HG03432 (cell line): ENCODE data around the gene SLC1A7.

Experiments used
- ATAC-seq: cut with Tn5 transposase; IDR thresholded peaks from one replicate; pipeline ENCODE4 v1.9.1; 2021; ENCODE audit warnings: mild to moderate bottlenecking, moderate library complexity; ENCODE audit not compliant: unreplicated experiment

SLC1A7 gene

DNA sequence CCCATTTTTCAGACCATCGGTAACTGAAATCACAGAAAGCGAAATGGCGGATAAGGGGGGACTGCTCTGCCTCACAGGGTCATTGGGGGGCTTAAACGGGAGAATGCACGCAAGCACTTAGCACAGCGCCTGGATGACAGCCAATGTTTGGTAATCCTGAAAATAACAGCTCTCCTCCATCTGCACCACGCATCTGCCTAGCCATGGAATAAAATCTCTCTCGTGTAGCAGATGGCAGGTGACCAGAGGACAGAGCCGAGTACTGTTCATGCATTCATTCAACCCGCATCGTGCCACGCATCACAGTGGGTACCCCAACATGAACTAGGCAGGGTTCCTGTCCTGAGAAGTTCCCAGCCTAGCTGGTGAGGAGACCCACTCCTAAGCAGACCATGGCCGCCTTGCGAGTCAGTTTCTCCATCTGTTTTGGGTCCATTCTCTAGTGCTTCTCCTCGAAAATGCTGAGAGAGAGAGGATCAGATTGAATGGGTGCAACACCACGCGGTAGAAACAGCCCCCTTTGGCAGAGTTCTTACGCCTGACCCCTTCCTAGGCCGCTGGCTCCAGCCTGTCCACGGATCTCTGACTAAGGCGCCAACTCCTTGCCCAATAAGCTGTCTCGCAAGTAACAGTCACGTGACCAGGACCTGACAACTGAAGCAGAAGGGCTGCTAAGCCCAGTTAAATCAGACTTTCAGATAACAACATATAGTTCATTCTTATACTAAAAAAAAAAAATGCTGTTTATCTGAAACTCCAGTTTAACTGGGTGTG lies 7.3 kb downstream of the SLC1A7 start:
- ATAC-seq: no peak

DNA sequence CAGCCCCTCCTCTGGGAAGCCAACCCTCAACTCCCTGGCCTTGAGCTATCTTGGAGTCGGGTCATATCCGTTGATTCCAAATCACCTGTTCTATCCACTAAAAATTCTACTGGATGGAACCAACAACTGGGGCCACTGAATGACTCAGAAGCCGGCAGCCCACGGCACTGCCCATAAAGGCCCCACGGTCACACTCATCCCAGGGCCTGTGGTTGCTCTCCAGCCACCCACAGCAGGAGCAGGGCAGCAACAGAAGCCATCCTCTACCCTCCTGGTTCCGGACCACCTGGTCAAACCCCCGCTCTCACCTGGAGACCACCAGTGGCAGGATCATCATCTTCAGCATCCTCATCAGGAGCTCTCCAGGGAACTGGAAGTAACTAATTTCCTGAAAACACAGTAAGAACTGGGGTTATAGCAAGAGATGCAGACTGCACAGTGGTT lies 8.4 kb downstream of the SLC1A7 start:
- no peak for ATAC-seq

DNA sequence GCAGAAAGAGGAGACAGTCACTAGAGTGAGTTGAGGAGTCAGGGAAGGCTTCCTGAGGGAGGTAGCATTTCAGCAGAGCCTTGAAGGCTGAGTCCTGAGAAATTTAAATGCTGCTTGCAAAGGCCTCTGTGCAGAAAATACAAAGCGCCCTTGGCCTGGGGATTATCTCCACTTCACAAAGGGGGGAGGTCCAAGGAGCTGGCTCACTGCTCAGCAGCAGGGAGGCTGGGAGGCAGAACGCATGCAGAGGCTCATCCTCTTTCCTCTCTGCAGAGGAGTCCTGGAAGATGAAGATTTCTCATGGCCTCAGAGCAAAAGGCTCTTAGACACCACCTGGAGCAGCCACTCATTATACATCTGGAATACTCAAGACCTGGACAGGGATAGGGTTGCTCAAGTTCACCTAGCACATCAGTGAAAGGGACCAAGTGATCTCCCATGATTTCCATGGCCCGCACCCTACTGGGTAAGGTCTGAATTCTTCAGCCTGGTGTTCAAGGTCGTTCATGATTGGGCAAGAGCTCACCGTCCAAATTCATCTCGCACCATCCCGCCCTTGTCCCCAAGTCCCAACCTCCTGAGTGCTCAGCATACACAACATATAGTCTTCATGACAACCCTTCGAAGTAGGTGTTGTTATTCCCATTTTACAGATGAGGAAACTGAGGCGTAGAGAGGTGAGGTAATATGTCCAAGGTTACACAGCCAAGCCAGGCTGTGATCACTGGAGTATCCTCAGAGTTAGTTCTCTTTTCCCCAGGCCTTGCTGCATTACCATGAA lies 9.0 kb downstream of the SLC1A7 start:
- ATAC-seq: no peak

DNA sequence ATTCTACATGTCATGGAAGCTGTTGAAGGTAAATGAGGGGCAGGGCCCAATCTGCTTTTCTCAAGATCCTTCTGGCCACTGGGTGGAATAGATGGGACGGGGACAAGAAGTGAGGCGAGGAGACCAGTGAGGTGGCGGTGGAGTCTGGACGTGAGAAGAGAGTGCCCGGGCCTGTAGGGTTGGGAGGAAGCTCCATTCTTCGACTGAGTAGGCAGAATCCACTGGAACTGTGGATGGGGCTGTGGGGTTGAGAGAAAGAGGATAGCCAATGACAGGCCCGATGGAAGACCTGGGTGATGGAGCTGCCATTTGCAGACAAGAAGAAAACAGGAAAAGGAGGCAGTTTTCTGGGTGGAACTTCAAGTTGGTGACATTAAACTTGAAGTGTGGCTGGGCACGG lies 10.3 kb downstream of the SLC1A7 start:
- no peak for ATAC-seq

DNA sequence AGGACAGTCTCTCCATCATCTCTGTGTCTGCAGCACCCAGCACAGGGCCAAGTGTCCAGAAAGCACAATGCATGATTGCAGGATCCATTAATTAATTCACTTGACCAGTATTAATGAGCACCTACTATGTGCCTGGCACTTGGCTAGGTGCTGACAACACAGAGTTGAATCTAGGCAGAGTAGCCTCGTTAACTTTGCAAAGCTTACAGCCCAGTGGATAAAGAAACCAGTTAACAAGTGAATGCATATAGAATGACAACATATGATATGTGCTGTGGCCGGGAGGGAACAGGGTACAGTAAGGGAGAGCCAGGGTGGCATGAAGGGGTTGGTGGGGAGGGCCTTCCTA lies 10.9 kb downstream of the SLC1A7 start:
- ATAC-seq: no peak

DNA sequence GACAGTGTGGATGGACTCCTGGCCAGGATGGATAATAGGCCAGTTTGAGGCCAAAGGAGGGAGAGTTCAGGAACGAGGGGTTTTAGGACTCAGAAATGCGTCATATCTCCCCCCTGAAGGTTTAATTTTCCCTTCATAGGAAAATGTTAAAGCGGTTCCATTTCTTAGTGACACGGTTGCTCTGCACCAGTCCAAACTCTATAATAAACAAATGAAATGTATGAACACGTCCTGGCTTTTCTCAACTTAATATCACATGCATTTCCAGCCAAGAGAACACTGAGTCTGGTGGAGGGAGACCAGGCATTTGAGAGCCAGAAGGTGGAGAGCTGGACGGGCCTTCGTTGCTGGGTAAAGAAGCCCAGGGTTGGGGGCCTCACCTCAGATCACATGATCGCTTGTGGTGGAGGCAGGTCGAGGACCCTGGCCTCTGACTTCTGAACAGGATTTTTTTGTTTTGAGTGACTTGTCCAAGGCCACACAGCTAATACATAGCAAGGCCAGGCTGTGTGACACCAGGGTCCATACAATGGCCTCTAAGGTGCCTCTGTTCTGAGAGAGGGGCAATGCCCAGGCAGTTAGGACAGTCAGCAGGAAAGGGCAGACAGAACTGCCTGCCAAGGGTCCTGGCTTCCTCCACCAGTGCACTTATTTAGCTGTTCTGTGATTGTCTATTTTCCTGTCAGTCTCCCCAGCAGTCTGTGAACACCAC lies 11.4 kb downstream of the SLC1A7 start:
- ATAC-seq: no peak

DNA sequence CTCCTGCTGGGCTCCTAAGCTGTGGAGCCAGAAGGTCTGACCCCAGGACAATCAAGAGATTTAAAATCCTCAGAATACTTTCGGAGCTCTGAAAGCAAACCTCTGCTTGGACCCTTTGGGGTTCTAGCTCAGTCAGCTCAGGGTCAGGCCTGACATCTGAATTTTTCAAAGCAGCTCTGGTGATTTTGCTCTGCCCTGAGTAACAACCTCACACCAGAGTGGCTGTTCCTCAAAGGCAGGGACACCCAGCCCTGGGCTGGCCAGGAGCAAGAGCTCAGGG lies 11.9 kb downstream of the SLC1A7 start:
- ATAC-seq: no peak

DNA sequence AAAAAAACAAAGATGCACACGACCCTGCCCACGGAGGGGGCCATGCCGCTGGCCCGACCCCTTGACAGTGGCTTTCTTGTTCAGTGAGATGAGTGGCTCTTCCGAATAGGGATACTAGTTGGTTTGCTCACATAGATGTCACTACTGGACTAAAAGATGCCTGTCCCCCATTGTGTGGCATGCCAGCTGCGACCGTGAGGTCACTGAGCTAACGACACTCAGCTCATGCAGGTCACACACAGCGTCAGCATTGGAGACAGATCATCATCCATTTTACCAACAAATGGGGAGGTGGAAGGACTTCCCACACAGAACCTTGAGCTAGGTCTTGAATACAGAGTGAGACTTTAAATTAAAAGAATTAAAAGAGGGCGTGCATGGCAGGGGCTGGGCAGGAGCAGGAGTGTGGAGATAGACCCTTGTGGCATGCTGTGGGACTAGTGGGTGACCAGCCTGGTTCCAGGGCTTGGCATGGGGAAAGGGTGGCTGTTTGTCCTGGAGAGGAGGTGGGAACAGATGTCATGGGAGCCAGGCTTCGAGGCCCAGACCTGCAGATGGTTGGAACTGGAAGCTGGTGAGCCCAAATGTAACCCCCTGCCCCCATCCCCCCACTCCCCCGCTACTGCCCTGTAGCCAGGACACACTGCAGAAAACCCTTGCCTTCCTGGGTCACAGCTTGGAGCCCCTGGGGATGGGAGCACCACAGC lies 12.4 kb downstream of the SLC1A7 start:
- ATAC-seq: no peak

DNA sequence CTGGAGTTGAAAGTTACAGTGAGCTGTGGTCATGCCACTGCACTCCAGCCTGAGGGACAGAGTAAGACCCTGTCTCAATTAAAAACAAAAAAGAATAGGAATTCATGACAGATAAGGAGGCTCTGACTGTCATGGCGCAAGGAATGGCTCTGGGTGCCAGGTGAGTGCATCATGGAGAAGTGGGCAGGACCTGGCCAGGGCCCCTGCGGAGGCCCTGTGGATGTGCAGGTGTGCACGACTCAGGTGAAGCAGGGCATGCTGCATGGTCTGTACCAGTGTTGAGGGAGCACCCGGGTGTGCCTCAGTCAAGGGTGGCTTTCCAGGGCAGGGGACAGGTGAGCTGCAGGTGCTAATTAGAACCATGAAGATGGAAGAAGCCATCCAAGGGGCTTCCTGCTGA lies 14.0 kb downstream of the SLC1A7 start:
- no peak for ATAC-seq

DNA sequence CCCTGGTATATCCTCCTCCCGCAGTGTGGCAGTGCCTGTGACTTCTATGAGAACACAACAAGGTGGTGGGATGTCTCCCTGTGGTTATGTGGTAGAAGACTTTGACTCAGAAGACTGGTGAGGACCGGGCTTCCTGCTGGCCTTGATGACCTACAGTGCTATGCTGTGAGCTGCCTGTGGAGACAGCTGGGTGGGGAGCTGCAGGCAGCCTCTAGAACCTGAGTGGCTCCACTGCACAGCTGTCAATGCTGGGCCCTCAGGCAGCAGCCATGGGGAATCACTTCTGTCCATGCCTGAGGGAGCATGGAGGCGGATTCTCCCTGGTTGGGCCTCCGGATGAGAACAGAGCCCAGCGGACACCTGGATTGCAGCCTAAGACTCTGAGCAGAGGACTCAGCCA lies 14.9 kb downstream of the SLC1A7 start:
- no peak for ATAC-seq

DNA sequence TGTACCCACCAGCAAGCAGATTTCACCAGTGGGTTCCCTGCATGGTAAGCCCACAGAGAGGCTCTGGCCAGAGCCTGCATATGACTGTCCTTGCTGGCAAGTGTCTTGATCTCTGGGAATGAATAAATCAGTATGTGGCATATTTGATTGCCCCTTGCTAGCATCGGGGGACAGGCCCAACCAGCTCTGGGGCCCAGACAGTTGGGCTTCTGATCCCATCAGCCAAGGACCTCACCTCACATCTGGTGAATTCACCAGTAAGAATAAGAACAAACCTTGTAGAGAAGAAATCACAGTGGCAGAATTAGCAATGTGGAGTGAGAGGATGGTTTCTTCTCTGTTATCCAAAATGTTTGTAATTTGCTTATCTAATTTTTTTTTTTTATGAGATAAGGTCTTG lies 15.9 kb downstream of the SLC1A7 start:
- no peak for ATAC-seq

DNA sequence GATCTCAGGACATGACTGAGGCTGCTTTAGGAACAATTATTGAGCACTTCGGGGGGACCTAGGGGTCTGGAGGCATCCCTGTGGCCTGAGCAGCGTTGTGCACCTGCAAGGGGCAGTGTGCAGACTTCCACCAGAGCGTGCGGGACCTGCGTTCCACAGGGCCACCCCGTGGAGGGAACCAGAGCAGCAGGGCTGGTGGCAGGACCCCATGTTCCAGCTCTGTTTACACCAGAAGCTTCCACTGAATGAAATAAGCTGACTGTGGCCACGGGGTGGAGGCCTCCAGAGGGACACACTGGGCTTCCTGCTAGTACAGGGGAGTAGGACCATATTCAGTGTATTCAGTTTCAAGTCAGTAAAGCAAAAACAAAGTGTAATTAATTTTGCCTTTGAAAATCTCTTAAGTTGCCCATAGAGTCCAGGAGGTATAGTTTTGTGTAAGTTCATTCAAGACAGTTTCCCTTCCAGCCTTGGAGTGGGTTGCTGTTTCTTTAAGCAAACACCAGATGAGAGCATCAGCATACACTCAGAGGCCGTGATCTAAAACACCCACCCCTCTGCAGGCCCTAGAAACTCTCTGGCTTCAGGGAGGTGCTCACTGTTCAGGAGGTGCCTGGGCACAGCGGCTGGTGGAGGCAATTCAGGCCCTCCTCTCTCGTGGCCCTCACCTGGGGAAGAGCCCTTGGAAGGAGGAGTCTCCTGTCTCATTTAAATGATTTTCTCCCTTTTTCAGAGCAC lies 16.6 kb downstream of the SLC1A7 start:
- no peak for ATAC-seq

DNA sequence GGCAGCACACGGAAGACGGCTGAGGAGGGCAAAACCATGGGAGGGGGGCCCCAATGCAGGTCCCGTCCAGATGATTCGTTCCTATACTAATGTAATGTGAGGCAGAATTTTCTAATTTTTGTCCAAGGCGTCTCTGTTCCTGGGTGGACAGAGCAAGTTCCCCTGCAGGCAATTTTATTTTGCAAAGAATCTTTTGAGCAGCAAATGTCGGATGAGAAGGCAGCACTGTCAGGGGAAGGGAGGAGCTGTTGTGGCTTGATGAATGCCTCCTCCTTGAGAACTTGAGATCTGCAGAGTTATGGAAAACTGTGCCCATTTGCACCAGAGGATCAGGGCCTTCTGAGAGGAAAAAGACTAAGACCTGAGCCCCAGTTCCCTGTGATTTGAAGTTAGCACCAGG lies 17.3 kb downstream of the SLC1A7 start:
- ATAC-seq: no peak

DNA sequence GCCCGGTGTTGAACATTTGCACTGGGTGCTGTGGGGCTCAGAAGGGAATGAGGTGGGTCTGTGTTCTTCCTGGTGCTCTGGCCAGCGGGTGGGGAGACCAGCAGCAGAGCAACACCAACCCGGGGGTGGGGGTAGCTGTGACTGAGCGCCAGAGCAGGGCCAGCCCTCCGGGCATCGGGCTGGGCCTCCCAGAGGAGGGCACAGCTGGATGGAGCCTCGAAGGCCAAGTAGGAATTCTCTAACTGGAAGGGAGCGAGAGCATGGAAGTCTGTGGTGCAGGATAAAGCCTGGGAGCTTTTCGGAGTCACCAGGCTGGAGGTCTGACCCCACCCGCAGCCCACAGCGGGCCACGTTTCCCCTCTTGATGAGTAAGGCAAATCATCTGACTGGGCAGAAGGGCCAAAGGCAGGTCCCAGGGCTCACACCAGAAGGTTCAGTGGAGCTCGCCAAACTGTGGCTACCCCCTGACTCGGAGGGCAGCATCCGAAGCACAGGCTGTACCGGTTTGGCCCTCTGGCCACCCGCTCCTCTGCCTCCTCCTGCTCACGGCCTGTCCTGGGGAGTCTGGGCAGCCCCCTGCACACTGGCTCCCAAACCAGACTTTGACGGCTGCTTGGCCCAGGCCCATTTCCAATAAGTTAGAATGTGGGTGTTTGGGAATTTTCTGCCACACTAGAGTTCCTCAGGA lies 18.8 kb downstream of the SLC1A7 start:
- ATAC-seq: no peak

DNA sequence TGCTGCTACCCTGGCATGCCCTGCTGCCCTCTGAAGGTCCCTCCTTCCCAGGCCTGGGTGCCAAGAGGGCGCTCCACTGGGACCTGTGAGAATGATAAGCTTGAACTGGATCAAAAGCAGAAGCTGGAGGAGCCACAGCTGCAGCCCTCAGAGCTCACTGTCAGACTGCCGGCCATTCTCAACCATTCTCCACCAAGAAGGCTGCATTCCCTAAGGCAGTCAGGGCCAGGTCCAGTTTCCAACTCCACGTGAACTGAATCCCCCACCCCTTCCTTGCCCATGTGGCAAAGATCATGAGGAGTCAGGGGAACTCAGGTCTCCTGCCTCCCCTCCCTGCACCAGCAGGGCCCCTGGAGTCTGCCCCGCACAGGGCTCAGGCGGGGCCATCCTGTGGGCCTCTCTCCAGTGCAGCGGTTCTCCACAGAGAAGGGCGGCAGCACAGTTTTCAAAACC lies 19.5 kb downstream of the SLC1A7 start:
- no peak for ATAC-seq

DNA sequence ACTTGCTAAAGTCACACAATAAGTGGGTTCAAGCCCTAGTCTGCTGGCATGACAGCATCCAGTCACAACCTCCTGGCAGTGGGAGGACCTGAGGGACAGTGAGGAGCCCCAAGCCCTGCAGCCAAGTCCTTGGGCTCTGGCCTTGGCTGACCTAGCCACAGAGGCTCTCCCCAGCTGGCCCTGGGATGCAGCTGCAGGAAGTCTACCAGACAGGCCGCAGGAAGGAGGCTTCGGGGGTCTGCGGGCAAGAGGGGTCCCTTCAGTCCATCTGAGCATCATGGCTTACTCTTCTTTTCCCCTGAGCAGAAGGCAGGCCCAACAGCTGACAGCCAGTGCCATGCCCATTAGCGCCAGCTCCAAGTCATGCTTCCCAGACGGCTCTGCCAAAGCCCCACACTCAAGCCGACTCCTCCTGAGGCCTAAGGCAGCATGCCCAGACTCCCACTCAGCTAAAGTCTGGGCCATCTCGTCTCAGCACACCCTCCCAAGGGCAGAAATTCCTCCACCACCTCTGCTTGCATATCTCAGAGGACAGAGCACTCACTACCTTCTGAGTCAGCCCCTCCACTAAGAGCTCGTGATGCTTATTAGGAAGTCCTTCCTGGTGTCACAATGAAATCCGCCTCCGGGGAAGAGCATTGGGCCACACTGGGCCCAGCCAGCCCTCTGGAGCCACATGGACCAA lies 20.1 kb downstream of the SLC1A7 start:
- no peak for ATAC-seq

DNA sequence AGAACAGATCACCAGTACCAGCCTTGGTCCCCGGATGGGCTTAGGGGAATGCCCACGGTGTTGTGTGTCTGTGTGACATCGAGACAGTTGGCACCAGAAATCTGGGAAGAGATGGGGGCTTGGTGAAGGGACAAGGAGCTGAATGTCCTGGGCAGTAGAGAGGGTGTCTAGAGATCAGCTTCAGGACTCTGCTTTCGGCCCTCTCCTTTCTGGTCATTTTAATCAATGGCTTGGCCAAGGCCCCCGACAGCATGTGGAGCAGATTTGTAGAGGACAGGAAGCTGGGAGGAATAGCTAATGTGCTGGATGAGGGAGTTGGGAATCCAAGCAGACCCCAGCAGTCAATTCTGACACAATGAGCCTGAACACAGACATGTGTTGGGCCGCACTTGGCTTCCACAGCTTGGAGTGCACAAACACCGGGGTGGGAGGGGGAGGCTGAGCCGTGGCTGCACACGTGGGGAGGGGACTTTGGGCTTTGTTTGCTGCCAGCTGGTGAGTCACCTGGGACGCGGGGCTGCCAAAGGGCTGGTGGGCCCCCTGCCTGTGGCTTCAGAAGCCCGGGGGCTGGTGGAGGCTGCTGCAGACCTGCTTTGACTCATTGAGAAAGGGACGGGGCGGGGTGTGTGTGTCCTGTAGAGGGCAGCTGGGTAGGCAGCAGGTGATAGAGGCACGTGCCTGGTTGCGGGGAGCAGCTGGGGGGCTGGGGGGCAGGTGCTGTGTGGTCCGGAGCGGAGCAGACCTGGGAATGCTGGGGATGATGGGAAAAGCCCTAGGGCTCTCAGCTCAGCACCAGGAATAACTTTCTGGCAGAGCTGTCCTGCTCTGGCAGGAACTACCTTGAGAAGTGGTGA lies 20.9 kb downstream of the SLC1A7 start:
- no peak for ATAC-seq

DNA sequence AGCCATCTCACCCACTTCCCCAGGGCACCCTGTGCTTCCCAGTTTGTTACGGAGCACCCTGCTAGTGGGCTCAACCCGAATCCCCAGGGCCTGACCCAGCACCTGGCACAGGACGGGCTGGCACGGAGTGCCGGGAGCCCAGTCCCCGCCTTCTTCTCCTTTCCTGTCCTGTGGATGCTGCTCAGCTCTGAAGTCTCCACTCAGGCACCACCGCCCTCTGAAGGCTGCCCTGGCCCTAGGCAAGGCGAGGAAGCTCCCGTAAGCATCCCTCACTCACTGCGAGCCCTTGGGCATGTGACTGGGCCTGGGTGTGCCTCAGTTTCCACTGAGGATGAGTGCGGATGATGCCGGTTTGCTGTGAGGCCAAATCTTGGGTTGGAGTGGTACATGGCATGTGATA lies 21.8 kb downstream of the SLC1A7 start:
- no peak for ATAC-seq

DNA sequence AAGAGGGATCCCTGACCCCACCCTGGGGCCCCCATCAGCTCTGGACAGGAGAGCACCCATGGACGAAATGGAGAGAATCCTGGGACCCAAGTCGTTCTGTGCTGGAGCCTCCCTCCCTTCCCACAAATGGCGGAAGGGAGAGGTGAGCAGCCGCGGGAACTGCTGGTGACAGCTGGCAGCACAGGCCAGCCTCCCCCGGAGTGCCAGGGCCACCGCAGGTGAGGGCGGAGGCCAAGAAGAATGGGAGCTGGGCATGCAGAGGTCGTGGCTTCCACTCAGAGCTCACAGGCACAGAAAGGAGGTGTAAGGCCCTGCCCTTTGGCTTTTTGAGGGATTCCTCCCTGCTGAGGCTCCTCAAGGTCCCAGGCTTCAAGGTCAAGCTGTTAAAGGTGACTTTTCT lies 24.6 kb downstream of the SLC1A7 start:
- ATAC-seq: no peak
